PFSK-1 (cell line): ENCODE measurements around the gene SYNJ2.

Source experiments
- FOXP2 ChIP-seq: optimal IDR thresholded peaks from 2 replicates; pipeline ENCODE3; 2011; ENCODE audit warnings: borderline replicate concordance, control low read depth, inconsistent platforms; ENCODE audit not compliant: insufficient read depth; ENCODE audit errors: extremely low read length, extremely low read depth
- POLR2AphosphoS5 ChIP-seq: IDR thresholded peaks from 2 replicates; pipeline ENCODE4 v1.6.1; 2012; ENCODE audit warnings: low read depth, mild to moderate bottlenecking, control low read depth, low read length, moderate library complexity
- REST ChIP-seq, 2 experiments: IDR thresholded peaks; 2 replicates each; pipeline versions ENCODE4 v1.6.1 to v1.8.0; 2011 to 2012; ENCODE audit warnings: low read depth in 2 of 2, low read length in 2 of 2, control low read depth in 1 of 2, inconsistent platforms in 1 of 2, mild to moderate bottlenecking in 1 of 2, moderate library complexity in 1 of 2; ENCODE audit not compliant: insufficient read depth in 1 of 2
- SIN3A ChIP-seq: IDR thresholded peaks from 2 replicates; pipeline ENCODE4 v1.6.1; 2012; ENCODE audit warnings: mild to moderate bottlenecking, low read length, moderate library complexity, borderline replicate concordance; ENCODE audit not compliant: insufficient read depth
- TAF1 ChIP-seq: IDR thresholded peaks from 2 replicates; pipeline ENCODE4 v1.6.1; 2012; ENCODE audit warnings: low read length, control low read depth, borderline replicate concordance; ENCODE audit not compliant: insufficient read depth

The SYNJ2 gene

GRCh38 chr6:157967020-157967419, 14.6 kb upstream of the SYNJ2 start:
- no peak for TF ChIP-seq TAF1
- no peak for TF ChIP-seq REST (IDR thresholded peaks at IDR 0.05; ENCODE audit: insufficient read depth in 1 of 2, low read depth in 2 of 2, low read length in 2 of 2)
- TF ChIP-seq FOXP2 = no peak
- no peak for TF ChIP-seq SIN3A
- no peak for TF ChIP-seq POLR2AphosphoS5

- TF ChIP-seq FOXP2 (no peak), TAF1 (no peak)
These were observed 14.2 kb upstream of the SYNJ2 start for GRCh38 chr6:157967486-157967885.

GRCh38 chr6:157974341-157974894, 7.2 kb upstream of the SYNJ2 start:
- TF ChIP-seq FOXP2 = no peak
- TF ChIP-seq SIN3A = no peak
- no peak for TF ChIP-seq REST (IDR thresholded peaks at IDR 0.05; ENCODE audit: insufficient read depth in 1 of 2, low read depth in 2 of 2, low read length in 2 of 2)
- TF ChIP-seq POLR2AphosphoS5 = no peak
- no peak for TF ChIP-seq TAF1

- TF ChIP-seq FOXP2 = no peak
- no peak for TF ChIP-seq POLR2AphosphoS5
- TF ChIP-seq TAF1 = no peak
- TF ChIP-seq SIN3A = no peak
- no peak for TF ChIP-seq REST (IDR thresholded peaks at IDR 0.05; ENCODE audit: insufficient read depth in 1 of 2, low read depth in 2 of 2, low read length in 2 of 2)
These were observed 6.7 kb upstream of the SYNJ2 start for GRCh38 chr6:157974967-157975366.

- TF ChIP-seq FOXP2 (no peak), REST (IDR thresholded peaks at IDR 0.05; ENCODE audit: insufficient read depth in 1 of 2, low read depth in 2 of 2, low read length in 2 of 2) (no peak), SIN3A (no peak), TAF1 (no peak), POLR2AphosphoS5 (no peak)
These were observed 6.2 kb upstream of the SYNJ2 start for GRCh38 chr6:157975456-157975855.
